Chondrocyte (in vitro differentiated cells): Measurements from ENCODE around the gene OGG1. TPM values are rescaled to one million over a fixed set of nuclear protein-coding genes. Genes with fewer than 3 reads are reported as not detected.

Source experiments
- DNase-seq: peaks from one replicate; pipeline ENCODE4 v3.0.0; 2021; ENCODE audit warnings: mixed read lengths, low spot score
- H3K27ac Mint-ChIP-seq: one replicate; pipeline ENCODE4 v1.8.0; 2021; ENCODE audit warnings: mild to moderate bottlenecking, moderate library complexity, mixed read lengths; ENCODE audit not compliant: unreplicated experiment
- H3K27me3 Mint-ChIP-seq: 2 replicates; pipeline ENCODE4 v1.8.0; 2021; ENCODE audit warnings: low read depth, mixed read lengths
- H3K36me3 Mint-ChIP-seq: 2 replicates; pipeline ENCODE4 v1.8.0; 2021; ENCODE audit warnings: low read depth, mixed read lengths
- H3K4me1 Mint-ChIP-seq: 2 replicates; pipeline ENCODE4 v1.8.0; 2021; ENCODE audit warnings: low read depth, mild to moderate bottlenecking, mixed read lengths
- H3K4me3 Mint-ChIP-seq: one replicate; pipeline ENCODE4 v1.8.0; 2021; ENCODE audit warnings: mild to moderate bottlenecking, moderate library complexity, mixed read lengths; ENCODE audit not compliant: unreplicated experiment
- H3K9me3 Mint-ChIP-seq: 2 replicates; pipeline ENCODE4 v1.8.0; 2021; ENCODE audit warnings: low read depth, mixed read lengths
- CTCF ChIP-seq: fragments of 200-600 bp; sonication (generic); IDR thresholded peaks from 2 replicates; pipeline ENCODE4 v1.5.0; 2021; ENCODE audit warnings: antibody characterized with exemption, mild to moderate bottlenecking, moderate library complexity
- total RNA-seq: library from RNA; stranded (reverse); gene quantifications from 3 replicates; pipeline ENCODE4 v1.2.1, GENCODE V29; 2021

The OGG1 gene
- total RNA-seq, 1 donor from 2014 or later: 23.8 TPM

- no peak for TF ChIP-seq CTCF
- DNase-seq: no peak
- Mint-ChIP-seq H3K27ac (no peak overlapping the region), H3K9me3 (no peaks in the 10 kb centered on the region), H3K36me3 (peaks cover 17% of the 10 kb centered on the region), H3K27me3 (no peaks in the 10 kb centered on the region), H3K4me3 (no peak overlapping the region), H3K4me1 (peaks cover 30% of the 10 kb centered on the region)
Observed at GRCh38 chr3:9781551-9781950, 31.8 kb downstream of the OGG1 start.

DNA sequence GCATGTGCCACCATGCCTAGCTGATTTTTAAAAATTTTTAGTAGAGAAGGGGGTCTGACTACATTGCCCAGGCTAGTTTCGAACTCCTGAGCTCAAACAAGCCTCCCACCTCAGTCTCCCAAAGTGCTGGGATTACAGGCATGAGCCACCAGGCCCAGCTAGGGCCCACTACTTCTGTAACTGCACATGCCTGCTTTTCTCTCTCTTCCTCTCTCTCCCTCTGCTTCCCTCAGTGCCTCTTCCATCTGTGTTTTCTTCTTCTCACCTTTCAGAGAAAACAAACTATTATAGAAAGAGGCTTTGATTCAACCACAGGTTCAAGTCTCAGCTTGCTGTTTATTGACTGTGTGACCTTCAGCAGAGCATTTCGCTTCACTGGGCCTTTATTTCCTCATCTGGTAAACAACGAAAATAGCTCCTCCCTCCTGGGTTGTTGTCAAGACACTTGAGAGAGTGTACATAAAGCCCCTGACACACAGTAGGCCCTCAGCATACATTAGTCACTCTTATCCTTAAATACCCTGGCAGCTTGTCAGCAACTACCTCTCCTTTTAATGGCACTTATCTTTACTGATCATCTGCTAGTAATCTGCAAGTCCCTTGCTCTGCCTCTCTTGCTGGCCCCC, 32.3 kb downstream of the OGG1 start:
- H3K27ac Mint-ChIP-seq: no peak overlapping the region
- peaks cover 30% of the 10 kb centered on the region for H3K4me1 Mint-ChIP-seq
- H3K4me3 Mint-ChIP-seq: no peak overlapping the region
- H3K9me3 Mint-ChIP-seq: no peaks in the 10 kb centered on the region
- peaks cover 20% of the 10 kb centered on the region for H3K36me3 Mint-ChIP-seq
- no peaks in the 10 kb centered on the region for H3K27me3 Mint-ChIP-seq
- TF ChIP-seq CTCF: no peak
- DNase-seq: no peak

GRCh38 chr3:9782770-9783169, 33.0 kb downstream of the OGG1 start:
- no peaks in the 10 kb centered on the region for H3K27me3 Mint-ChIP-seq
- H3K9me3 Mint-ChIP-seq: no peaks in the 10 kb centered on the region
- H3K4me3 Mint-ChIP-seq: no peak overlapping the region
- no peak overlapping the region for H3K27ac Mint-ChIP-seq
- H3K4me1 Mint-ChIP-seq: peaks cover 30% of the 10 kb centered on the region
- peak; percentile 38 for TF ChIP-seq CTCF
- DNase-seq: no peak
- H3K36me3 Mint-ChIP-seq: peaks cover 23% of the 10 kb centered on the region

DNA sequence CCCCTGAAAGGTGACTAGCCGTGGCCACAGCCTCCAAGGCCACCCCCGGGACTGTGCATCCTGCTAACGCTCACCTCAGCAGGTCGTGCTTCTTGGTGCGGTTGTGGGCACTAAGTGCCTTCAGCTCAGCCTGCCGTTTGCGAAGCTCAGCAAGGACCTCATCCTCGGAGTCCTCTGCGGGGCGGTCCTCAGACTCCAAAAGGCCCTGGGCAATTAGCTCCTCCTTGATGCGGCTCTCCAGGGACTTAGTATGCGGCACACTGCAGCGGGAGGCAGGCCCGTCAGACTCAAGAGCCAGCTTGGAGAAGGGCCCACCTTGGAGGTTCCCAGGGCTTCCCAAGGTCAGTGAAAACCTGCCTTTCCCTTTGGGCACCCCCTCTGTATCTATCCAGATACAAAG, 34.2 kb downstream of the OGG1 start:
- H3K4me1 Mint-ChIP-seq: peaks cover 20% of the 10 kb centered on the region

DNA sequence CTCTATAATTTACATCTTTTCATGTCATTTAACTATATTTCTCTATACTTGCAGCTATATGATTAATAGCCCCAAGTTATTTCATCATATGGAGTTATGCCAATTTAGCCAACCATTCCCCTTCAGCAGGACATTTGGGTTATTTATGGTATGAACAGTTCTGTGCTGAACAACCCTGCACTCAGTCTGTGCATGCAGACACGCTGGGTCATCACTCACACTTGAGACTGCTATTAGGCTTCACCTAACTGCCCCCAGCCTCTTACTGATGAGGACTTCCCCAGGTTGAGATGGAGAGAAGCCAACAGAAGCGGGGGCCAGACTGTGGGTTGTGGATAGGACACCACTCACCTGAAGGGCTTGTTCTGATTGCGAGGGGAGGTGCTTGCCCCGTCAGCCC, 35.2 kb downstream of the OGG1 start:
- H3K4me1 Mint-ChIP-seq: peaks cover 18% of the 10 kb centered on the region
- H3K27me3 Mint-ChIP-seq: no peaks in the 10 kb centered on the region
- no peaks in the 10 kb centered on the region for H3K9me3 Mint-ChIP-seq

More for the DNA sequence above, 34.2 kb downstream of the OGG1 start:
- Mint-ChIP-seq H3K27me3 (no peaks in the 10 kb centered on the region), H3K4me3 (no peak overlapping the region), H3K9me3 (no peaks in the 10 kb centered on the region), H3K27ac (no peak overlapping the region), H3K36me3 (peaks cover 24% of the 10 kb centered on the region)
- no peak for DNase-seq
- TF ChIP-seq CTCF: no peak

More for the DNA sequence above, 35.2 kb downstream of the OGG1 start:
- Mint-ChIP-seq H3K27ac (peak overlapping the region; percentile 90), H3K4me3 (peak overlapping the region; percentile 1), H3K36me3 (peaks cover 29% of the 10 kb centered on the region)
- no peak for DNase-seq
- no peak for TF ChIP-seq CTCF
